Measurements from ENCODE around the gene ABHD1.
A peak's percentile ranks its signal among the peaks of the same experiment; 100 is the strongest.

The ABHD1 gene

GRCh38 chr2:27138111-27138510 is 14.5 kb downstream of the ABHD1 start:
- no peak for DNase-seq

GRCh38 chr2:27139310-27139709 is 15.7 kb downstream of the ABHD1 start, which contains the start of gene PRR30:
TSS of gene PRR30 (minus strand) at chr2:27139410. CDS start at chr2:27138329, 1,081 bp downstream.
- DNase-seq: no peak

- DNase-seq: no peak
Measured at GRCh38 chr2:27143285-27143684, 19.7 kb downstream of the ABHD1 start.

GRCh38 chr2:27145682-27146081 is 22.1 kb downstream of the ABHD1 start:
- DNase-seq: no peak

- no peak for DNase-seq
Measured at GRCh38 chr2:27147935-27148334, 24.3 kb downstream of the ABHD1 start.

GRCh38 chr2:27148801-27149439 is 25.3 kb downstream of the ABHD1 start, which contains the start of gene TCF23:
TSS of gene TCF23 (plus strand) at chr2:27149004. CDS start at chr2:27149134, 130 bp downstream.
- no peak for DNase-seq

- DNase-seq: no peak
Measured at GRCh38 chr2:27149570-27150405, 26.2 kb downstream of the ABHD1 start.

- no peak for DNase-seq
Measured at GRCh38 chr2:27150639-27151230, 27.1 kb downstream of the ABHD1 start.

- DNase-seq: no peak
Measured at GRCh38 chr2:27152102-27152795, 28.6 kb downstream of the ABHD1 start.

- DNase-seq: peak; percentile 28
Measured at GRCh38 chr2:27152796-27153464, 29.3 kb downstream of the ABHD1 start.

- DNase-seq: no peak
Measured at GRCh38 chr2:27154488-27154887, 30.9 kb downstream of the ABHD1 start.

GRCh38 chr2:27155069-27155520 is 31.5 kb downstream of the ABHD1 start:
- no peak for DNase-seq

GRCh38 chr2:27158468-27158867 is 34.9 kb downstream of the ABHD1 start:
- no peak for DNase-seq

GRCh38 chr2:27159271-27159670 is 35.7 kb downstream of the ABHD1 start:
- DNase-seq: no peak

GRCh38 chr2:27160191-27160590 is 36.6 kb downstream of the ABHD1 start:
- no peak for DNase-seq

- DNase-seq: no peak
Measured at GRCh38 chr2:27162151-27163121, 38.8 kb downstream of the ABHD1 start.

- DNase-seq: no peak
Measured at GRCh38 chr2:27164960-27165763, 41.5 kb downstream of the ABHD1 start.

- no peak for DNase-seq
Measured at GRCh38 chr2:27170581-27171337, 47.1 kb downstream of the ABHD1 start.

GRCh38 chr2:27171351-27171848 is 47.8 kb downstream of the ABHD1 start:
- no peak for DNase-seq

Measured in suppressor macrophage treated with lipopolysaccharide for 4 hours (primary cell).